Coronary artery (tissue), 2 donors: Measurements from ENCODE around the gene SLC25A48.

Experiments
- DNase-seq: peaks from one replicate; pipeline ENCODE4 v3.0.0-alpha.2; 2017; ENCODE audit warnings: low spot score
- H3K27ac ChIP-seq, 2 donors: fragments of 200-600 bp; sonication (generic); one replicate each; pipeline ENCODE4 v1.5.1; 2016 to 2019
- H3K4me3 ChIP-seq: fragments of 200-600 bp; sonication (generic); 2 replicates; pipeline ENCODE4 v1.5.1; 2016; ENCODE audit warnings: mild to moderate bottlenecking, moderate library complexity
- TF ChIP-seq, protein P1 (sequence below): fragments of 200-600 bp; sonication (generic); IDR thresholded peaks from one replicate; pipeline ENCODE4 v1.5.1; 2019; ENCODE audit warnings: antibody characterized with exemption

The SLC25A48 gene

DNA sequence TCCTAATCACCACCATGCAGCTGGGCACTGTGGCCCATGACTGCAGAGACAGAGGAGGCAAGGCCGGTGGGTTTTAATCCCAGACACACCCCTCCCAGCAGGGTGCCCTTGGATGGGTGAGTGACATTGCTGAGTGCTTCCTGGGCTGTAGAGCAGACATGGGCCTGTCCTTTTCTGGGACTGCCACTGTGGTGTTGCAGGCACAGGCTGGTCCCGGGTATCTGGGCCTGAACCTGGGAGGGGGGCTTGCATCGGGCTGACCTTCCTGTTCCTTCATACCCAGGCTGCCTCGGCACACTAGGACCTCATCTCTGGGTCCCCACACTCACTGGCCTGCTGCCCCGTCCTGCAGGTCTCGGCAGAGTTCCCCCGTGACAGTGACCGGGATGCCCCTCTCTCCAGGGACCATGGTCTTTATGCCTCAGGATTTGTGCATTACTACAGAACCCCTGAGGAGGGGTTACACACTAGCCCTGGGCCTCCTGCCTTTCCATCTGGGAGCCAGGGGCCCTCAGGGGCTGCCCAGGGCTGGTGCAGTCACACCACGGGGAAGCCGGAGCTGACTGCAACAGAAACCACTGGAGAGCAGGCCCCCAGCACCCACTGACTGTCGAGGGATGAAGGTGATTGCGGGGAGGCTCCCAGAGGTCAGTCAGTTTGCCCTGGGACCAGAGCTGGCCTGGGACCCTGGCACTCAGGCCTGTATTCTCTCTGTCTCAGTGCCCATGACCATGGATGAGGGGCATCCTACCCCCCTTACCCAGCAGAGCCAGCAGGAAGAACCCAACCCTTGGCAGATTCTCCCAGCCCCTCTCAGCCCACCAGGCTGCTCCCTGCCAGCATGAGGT lies 8.9 kb upstream of the SLC25A48 start:
- H3K4me3 ChIP-seq = no peak overlapping the region
- peak; percentile 64 for DNase-seq
- TF ChIP-seq, protein P1, sequence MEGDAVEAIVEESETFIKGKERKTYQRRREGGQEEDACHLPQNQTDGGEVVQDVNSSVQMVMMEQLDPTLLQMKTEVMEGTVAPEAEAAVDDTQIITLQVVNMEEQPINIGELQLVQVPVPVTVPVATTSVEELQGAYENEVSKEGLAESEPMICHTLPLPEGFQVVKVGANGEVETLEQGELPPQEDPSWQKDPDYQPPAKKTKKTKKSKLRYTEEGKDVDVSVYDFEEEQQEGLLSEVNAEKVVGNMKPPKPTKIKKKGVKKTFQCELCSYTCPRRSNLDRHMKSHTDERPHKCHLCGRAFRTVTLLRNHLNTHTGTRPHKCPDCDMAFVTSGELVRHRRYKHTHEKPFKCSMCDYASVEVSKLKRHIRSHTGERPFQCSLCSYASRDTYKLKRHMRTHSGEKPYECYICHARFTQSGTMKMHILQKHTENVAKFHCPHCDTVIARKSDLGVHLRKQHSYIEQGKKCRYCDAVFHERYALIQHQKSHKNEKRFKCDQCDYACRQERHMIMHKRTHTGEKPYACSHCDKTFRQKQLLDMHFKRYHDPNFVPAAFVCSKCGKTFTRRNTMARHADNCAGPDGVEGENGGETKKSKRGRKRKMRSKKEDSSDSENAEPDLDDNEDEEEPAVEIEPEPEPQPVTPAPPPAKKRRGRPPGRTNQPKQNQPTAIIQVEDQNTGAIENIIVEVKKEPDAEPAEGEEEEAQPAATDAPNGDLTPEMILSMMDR = no peak
- no peak overlapping the region for H3K27ac ChIP-seq

DNA sequence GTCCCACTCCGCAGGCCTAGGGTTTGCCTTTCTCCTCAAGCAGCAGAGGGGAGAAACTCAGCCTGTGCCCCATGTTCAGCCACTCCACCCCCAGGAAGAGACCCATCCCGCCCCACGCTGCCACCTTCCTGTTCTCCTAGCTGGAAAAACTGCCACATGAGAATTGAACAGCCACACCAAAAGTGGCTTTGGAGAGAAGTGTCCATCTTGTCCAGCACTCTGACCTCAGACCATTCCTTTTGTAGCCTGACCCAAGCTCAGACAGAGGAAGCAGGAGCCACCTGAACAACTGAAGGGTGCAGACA lies 8.3 kb upstream of the SLC25A48 start:
- peak; percentile 67 for DNase-seq
- Histone ChIP-seq H3K4me3 (no peak overlapping the region), H3K27ac (no peak overlapping the region)
- TF ChIP-seq, protein P1 = no peak

DNA sequence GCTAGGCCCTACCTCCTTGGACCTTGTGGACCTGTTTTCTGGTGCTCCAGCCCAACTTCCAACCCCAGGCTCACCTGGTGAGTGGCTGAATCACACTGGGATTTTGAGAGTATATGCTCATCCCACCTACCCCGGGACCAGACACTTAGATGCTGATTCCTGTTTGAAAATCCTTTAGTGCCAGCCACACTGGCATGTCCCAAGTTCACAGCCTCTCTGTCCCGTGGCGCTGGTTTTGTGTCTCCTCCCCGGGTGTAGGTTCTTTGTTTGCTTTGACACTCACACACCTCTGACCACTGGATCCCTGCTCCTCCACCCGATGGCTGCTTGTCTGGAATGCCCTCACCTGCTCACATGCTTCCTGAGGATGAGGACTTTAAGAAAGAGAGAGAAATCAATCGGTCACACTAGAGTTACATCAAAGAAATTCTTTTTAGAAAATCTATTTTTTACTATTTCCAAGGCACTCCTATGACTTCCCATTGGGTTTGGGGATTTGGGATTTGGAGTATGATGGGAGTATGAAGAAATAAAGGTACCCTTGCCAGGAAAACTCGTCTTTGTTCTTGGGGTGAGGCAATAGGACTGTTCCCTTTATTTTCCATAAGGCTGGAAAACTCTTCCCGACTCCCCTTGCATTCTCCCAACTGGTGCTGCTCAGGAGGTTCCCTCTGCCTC lies 7.3 kb upstream of the SLC25A48 start:
- TF ChIP-seq, protein P1 = no peak
- Histone ChIP-seq H3K27ac (no peak overlapping the region), H3K4me3 (no peak overlapping the region)
- no peak for DNase-seq

DNA sequence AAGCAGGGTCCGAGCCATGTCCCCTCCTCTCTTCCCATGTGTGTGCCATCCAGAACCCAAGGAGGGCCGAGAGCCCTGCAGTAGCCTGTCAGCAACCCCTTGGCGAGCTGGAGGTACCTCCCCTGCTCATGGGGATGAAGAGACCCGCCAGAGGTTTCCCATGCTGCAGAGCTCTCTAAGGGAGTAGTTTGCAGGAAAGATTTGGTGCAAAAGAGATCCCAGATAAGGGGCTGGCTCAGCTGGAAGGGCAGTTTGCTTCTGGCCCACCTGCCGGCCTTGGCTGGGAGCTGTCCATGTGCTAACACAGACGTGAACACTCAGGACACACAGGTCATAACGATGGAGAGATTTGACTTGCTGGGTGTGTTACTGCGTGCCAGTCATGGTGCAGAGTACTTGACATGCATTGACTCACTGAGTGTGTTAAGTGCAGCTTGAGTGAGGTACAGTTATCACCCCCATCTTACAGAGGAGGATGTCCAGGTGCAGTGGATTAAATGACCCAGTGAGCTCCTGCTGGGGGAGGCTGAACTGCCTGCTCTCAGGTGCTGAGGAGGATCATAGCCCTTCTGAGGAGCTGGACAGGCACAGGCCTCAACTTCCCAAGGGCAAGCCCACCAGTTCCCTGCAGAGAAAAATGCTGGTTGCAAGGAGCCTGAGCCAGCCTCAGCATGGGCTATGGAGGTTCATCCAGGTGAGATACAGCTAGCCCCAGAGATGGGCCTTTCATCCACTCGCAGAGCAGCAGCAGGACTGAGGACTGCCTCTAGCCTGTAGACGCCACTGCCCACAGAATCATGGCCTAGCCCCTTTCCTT lies 6.3 kb upstream of the SLC25A48 start:
- DNase-seq = peak; percentile 65
- no peak overlapping the region for H3K4me3 ChIP-seq
- no peak overlapping the region for H3K27ac ChIP-seq
- TF ChIP-seq, protein P1 = no peak

DNA sequence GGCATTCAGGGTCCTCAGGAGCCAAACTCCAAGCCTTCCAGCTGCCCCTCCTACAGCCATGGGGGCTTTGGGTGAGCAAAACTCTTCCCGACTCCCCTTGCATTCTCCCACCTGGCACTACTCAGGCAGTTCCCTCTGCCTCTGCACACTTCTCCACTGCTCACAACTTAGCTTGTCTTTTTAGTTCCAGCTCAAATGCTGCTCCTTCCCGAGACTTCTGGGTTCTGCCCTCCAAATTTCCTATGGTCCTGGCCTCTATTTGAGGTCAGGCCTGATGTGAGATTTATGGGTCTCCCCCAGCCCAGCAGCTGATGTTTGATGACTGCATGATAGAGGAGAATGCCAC lies 5.7 kb upstream of the SLC25A48 start:
- no peak for DNase-seq
- TF ChIP-seq, protein P1 = no peak

DNA sequence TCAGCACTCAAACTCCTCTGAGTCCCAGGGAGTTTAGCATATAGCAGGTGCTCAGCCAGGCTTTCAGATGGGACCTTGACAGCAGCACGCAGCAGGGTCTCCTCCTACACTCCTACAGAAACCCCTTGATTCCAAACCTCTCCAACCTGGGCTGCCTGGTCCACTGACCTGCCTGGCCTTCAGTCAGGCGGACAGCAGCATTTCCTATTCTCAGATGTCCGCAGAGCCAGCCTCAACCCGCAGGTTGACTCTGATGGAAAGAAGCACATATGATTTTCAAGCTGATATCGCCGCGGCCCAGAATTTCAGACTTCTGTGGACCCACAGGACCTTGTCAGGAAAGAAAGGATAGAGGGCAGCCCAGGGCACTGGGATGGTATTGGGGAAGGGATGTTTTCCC lies 5.3 kb upstream of the SLC25A48 start:
- no peak overlapping the region for H3K27ac ChIP-seq
- TF ChIP-seq, protein P1 = no peak
- no peak for DNase-seq
- no peak overlapping the region for H3K4me3 ChIP-seq

More for the DNA sequence above, 5.7 kb upstream of the SLC25A48 start:
- Histone ChIP-seq H3K27ac (no peak overlapping the region), H3K4me3 (no peak overlapping the region)
